GM18526 (cell line): ENCODE measurements around the gene MRPS10.

Source experiments
- POLR2A ChIP-seq: IDR thresholded peaks from 3 replicates; pipeline ENCODE4 v1.6.1; 2011; ENCODE audit not compliant: insufficient read length; ENCODE audit errors: extremely low read depth

The MRPS10 gene

DNA sequence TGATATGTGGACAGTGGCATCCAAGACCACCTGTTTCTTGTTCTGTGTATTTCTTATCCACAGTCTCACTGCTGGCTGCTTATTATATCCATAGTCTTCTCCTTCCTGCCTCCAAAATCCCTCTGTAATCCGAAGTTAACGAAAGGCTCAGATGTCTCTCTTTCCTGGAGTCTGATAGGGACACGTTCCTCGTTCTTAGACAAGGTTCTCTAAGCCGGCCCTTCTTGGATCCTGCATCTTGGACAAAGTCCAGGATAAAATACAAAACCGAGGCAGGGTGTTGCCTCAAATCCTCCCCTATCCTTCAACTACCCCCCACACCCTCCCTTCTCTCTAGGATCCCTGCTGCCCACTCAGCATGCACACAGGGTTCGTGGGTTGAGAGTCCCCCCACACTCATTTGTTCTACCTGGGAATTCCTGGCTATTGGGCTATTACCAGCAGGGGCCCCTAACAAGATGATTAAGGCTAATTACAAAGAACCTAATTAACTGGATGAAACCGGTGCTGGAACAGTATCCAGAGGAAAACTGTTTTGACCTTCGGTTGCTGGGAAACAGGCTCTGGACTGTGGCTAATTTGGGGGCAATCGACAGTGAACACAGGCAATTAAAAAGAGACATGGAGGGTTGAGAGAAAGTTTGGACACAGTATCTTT lies 32.7 kb upstream of the MRPS10 start:
- TF ChIP-seq POLR2A = no peak

DNA sequence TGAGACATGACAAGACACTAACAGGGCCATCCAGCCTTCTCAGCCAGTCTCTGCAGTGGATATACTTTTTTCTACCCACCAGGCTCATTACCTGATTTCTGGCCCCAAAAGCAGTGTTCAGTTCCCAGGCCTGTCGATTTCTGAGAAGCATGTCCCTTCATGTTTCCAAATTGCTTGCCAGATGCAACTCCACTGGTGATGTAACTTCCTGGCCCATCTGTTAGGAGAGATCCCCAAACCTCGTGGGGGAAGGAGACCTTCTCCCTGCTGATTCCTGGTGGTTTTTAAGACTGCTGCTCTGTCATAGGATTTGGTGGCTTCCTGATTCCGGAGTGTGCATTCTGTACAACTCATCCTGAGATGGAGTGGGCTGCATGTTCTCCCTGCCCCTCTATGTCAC lies 31.6 kb upstream of the MRPS10 start:
- no peak for TF ChIP-seq POLR2A

DNA sequence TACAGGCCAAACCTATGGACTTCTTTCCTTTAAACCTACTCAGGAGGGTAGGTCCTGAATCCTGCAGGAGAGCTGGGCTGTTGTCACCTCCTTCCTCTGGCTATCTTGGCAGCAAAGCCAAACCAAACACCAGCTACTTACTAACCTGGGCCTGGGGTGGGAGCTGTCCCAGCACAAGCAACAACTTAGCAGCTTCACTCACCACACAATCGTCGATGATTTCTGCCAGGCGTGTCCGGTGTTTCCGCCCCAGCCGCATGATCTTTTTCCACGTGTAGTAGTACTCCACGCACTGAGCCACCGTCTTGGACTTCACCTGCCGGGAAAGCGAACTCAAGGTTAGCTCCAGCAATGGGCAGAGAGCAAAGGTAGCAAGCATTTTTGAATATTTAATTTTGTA lies 25.4 kb upstream of the MRPS10 start:
- TF ChIP-seq POLR2A = no peak

DNA sequence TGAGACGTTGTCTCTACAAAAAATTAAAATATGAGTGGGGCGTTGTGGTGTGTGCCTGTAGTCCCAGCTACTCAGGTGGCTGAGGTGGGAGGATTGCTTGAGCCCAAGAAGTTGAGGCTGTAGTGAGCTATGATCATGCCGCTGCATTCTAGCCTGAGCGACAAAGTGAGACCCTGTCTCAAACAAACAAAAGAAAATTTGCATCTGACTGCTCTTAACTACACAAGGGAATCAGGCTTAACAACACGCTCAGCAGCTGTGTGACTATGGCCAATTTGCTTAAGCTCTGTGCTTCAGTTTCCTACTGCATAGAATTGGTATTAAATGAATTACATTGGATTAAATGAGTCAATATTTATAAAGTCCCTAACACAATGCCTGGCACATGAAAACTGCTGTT lies 24.3 kb upstream of the MRPS10 start:
- TF ChIP-seq POLR2A = no peak

DNA sequence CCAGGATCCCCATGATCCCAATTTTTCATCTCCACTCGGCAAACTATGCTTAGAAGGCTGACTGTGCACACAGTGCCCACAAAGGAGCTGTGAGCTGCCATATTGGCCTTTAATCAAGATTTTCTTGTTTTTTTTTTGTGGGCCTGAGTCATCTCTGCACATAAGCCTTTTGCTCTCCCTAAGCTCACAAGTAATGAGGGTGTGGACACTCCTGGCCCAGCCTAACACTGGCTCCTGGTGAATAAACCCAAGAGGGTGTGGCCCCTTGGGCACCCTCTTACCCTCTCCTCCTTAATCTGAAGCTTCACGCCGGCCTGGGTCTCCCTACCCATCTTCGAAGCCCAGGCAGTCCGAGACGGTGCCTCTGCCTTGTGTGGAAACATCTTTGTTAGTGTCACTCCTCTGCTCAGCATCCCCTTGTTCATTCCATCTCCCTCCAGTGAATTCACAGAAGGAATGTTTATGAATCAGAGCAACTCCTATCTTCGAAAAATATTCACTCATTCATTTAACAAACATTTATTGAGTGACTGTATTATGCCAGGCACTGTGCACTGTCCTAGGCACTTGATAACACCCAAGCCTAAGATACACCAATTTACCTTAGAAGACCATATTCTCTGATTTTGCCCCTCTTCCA lies 22.2 kb upstream of the MRPS10 start:
- TF ChIP-seq POLR2A = no peak

DNA sequence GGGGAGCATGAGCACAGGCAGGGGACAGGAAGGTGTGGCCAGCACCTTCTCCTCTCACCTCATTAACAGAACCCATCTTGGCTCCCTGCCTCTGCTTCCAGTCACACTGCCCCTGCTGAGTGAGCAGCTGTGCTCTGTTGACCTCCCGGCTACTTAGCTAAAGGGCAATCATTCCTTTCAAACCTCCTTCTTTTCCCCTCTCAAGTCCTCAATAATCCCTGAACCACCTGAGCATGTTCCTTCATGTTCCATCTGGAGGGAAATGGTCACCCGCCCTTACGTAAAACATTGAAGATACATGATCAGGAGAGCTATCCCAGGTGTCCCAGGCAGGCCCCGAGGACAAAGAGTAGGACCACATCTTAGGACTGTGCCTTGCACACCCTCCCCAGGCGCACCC lies 21.7 kb upstream of the MRPS10 start:
- no peak for TF ChIP-seq POLR2A

DNA sequence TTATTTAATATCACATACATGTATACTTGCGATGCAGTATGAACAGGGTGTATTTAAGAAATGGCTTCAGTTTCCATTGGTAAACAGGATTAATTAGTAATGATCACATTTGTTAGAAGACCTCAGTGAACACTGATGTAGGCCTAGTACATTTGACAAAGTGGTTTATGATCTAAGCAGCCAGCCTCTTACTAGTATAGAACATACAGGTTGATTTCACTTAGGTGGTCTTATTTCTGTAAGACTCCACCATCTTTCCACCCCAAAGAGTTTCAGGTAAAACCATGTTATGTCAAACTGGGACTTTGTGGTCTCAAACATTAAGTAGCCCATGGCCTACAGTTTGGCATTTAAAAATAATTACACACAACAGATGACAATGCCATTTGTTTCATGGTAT lies 20.2 kb upstream of the MRPS10 start:
- TF ChIP-seq POLR2A = no peak

DNA sequence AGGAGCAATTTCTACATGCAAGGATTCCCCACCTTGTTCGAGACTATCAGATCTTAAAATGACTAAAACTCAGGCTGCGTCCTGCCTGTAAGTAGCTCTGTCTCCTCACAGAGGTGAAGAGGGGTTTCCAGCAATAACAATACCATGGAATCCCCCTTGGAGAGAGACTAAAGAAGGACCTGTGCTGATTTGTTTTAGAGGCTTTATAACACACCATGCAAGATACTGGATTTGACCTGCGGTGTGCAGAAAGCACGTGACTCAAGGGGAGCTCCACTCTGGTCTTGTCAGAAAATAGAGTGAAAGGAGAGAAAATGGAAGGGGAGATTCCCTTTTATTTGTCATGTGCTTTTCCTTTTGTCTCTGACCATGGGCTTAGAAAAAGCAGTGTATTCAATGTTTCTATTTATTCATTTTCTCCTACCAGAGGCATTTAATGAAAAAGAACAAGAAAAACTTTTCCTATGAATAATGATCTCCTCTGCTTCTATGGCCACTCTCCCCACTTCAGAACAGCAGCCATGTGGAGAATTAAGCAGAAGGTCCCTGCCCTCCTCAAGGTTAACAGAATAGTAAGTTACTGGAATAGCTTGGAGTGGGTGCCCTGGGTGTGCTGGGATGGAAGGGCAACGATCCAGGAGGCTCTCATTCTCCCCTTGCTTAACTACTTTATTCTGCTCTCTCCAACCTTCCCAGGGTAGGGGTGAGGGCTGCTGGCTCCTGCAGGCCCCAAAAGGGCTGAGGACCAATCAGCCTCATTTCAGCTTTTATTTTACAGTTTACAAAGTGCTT lies 19.2 kb upstream of the MRPS10 start:
- no peak for TF ChIP-seq POLR2A

DNA sequence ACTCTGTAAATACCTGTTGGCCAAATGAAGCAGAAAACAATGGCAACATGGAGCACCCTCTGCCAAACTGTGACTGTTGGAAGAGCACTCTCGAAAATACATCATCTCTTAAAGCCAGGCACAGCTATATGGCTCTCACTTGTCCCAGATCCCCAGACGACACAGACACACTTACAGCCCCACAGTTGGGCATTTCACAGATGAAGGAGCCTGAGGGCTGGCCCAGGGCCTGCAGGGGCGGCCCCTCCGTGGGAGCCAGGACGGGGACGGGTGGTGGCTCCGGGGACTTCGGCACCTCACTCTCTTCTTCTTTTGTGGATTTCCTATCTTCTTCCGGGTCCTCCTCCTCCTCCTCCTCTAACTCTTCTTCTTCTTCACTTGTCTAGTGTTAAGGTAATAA lies 18.4 kb upstream of the MRPS10 start:
- no peak for TF ChIP-seq POLR2A

DNA sequence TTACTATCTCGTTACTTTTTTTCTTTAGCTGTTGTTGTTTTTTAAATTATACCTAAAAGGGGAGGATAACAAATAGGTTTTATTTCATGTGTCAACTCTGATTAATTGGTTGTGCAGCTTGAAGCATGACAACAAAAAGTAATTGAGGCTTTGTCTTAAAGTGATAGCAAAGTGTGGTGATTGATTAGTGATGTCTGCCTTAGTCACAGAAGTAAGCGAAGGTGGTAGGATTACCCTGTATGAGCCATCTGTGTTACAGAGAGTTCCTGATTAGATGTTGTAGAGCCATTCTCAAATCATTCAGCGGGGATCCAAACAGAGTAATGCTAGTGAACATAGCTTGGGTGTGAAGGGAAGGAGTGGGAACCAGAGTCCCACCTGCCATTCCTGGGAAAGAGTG lies 14.4 kb upstream of the MRPS10 start:
- TF ChIP-seq POLR2A = no peak

DNA sequence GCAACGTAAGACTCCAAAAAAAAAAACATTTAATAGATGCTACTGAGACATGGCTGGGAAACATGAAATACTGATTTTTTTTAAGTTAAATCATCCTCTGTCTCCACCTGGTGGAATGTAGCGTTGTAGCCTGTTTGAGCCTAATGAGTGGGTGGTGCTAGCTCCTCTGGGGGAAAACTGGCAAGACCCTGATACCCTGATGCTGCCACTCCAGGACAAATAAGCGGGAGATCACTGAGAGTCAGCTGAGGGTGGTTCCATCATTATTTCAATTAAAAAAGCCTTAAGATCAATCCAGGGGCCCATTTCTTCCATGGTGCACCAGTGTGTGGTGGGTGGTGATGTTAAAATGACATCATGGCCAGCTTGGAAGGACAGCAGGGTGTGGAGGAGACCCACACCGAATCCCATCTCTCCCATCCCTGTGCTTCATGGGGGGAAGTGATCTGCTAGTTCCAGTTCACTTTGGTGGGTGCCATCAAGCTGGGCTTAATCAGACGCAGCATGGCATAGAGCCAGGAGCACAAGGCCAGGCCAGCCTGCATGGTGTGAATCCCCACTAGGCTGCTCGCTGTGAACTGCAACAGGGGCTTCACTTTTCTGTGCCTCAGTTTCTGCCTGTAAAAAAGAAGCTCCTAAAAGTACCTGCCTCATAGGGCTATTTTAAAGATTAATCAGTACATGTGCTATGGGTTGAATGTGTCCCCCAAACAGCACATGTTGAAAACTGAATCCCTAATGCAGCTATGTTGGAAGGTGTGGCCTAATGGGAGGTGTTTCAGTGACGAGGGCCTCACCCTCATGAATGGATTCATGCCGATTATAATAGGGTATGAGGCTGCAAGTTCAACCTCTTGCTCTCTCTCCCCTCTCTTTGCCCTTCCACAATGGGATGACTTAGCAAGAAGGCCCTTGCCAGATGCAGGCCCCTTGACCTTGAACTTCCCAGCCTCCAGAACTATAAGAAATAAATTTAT lies 13.0 kb upstream of the MRPS10 start:
- TF ChIP-seq POLR2A = no peak

DNA sequence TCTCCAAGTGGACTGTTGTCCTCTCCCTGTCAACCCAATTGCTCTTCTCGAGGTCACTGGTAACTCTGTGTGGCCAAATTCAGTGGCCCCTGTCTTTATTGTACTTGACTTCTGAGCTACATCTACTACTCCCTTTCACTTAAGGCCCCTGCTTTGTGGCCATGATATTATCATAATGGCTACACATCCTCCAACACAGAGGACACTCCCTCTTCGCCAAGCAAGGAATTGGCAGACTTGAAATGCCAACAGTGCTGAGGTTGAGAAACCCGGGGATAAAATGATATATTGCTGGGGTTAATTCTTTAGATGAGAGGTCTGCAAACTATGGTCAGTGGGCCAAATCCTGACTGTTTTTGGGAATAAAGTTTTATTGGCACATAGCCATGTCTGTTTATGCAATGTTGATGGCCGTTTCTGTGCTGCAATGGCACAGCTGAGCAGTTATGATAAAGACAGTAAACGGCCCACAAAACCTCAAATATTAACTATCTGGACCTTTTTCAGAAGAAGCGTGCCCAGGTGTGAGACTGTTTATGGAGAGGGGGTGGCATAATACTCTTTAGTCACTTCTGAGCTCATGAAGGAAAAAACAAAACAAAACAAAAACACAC lies 12.0 kb upstream of the MRPS10 start:
- no peak for TF ChIP-seq POLR2A

DNA sequence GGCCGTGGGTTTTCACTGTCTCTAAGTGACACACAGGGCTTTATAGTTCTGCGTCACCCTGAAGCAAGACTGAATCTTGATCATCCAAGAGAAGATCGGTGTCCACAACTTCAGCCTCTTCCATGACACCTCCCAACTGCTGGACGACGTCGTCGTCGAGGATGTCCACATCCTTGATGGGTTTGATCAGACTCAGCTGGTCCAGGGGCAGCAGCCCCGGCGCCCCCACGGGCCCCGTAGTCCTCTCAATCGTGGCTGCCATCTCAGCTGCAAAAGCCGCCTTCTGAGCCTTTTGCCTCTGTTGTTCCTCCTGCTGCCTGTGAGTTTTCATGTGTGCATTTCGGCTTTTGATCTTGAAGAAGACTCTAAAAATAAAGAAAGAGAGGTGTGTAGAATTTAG lies 10.6 kb upstream of the MRPS10 start:
- no peak for TF ChIP-seq POLR2A

DNA sequence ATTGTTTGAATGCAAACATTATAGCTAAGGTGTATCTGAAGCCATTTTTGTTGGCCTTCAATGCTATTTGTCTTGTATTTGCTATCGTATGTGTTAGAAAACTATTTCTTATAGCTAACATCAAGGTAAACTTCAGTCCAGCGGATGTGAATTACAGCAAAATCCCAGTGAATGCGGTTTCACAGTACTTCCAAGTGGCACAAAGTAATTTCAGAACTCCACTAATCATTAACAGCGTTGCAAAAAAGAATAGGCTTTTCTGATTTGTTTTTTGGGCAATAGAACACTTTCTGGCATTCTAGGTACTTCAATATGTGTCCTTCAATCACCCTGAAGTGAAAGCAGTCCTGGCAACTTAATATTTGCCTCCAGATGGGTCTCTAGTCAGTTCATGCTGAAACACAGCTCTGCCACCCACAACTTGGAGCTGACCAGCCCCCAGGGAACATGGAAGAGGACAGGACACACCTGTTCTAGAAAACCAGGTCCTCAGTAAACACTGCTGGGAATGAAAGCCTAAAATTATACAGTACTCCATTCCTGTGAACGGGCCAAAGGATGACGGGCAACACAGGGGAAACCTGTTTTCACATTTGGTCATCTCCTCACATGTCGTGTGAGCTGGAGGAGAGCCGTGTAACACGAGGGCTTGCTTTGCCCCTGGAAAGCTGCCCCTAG lies 9.7 kb upstream of the MRPS10 start:
- TF ChIP-seq POLR2A = no peak

DNA sequence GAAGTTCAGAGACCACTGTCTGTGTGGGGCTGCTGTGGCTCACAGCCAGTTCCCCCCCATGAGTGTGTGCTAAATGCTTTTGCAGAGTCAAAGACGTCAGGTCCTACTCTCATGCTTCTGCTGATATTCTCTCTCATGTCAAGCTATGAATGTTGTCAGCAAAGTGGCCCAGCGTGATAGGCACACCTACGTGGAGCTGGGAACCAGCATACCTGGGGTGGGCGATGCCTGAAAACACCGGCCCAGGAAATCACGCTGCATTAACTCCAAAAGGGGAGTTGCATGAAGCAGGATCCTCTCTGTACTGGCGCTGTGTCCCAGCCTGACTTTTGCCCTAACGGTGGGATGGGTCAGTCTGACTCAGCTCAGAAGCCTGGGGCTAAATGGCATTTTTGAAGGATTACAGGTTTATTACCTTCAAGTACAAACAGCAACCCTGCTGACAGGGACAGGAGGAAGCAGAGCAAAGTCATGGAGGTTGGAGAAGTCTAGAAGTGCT lies 9.0 kb upstream of the MRPS10 start:
- no peak for TF ChIP-seq POLR2A

DNA sequence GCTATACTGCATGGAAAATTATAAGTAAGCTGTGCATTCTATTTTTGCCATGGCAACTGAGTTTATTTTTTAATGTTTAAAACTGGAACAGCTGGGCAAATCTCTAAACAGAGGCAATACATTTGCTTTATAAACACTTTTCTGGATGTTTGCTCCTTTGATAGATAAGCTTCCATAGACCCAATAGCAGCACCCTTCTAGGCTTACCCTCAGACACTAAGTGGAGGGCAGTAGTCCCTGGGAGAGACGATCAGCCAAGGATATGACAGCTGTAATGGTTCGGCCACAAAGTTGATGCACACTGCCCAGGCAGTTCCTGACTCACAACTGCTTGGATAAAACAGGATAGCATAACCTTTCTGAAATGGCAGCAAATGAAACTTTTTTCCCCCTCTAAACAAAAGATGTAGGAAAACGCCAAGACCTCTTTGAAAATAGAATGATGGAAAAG lies 8.5 kb upstream of the MRPS10 start:
- no peak for TF ChIP-seq POLR2A
